Tibial nerve (tissue), 4 donors: Measurements from ENCODE around the gene RUNDC3A. TPM values are rescaled to one million over a fixed set of nuclear protein-coding genes. Genes with fewer than 3 reads are reported as not detected.

ENCODE experiments used
- DNase-seq, 2 donors: peaks; one replicate each; pipeline ENCODE4 v3.0.0-alpha.2; 2019; ENCODE audit warnings: low spot score in 2 of 2
- H3K27ac ChIP-seq, 4 donors: fragments of 200-600 bp; sonication (generic) in 3 of 4; one replicate each; pipeline ENCODE4 v1.5.1; 2017 to 2019; ENCODE audit warnings: mild to moderate bottlenecking in 1 of 4
- H3K27me3 ChIP-seq, 2 donors: fragments of 200-600 bp; sonication (generic) in 1 of 2; one replicate each; pipeline versions ENCODE4 v1.5.1 to v1.6.0; 2017 to 2019
- H3K36me3 ChIP-seq, 3 donors: fragments of 200-600 bp; sonication (generic); one replicate each; pipeline ENCODE4 v1.5.1; 2018 to 2019
- H3K4me1 ChIP-seq, 4 donors: fragments of 200-600 bp; sonication (generic) in 3 of 4; one replicate each; pipeline ENCODE4 v1.5.1; 2017 to 2019
- H3K4me3 ChIP-seq, 4 donors: fragments of 200-600 bp; sonication (generic) in 3 of 4; one replicate each; pipeline ENCODE4 v1.5.1; 2017 to 2019; ENCODE audit warnings: mild to moderate bottlenecking in 1 of 4, moderate library complexity in 1 of 4
- H3K9me3 ChIP-seq, 4 donors: fragments of 200-600 bp; sonication (generic) in 3 of 4; one replicate each; pipeline ENCODE4 v1.5.1; 2017 to 2019
- EP300 ChIP-seq, 2 donors: sonication (generic); formaldehyde crosslinking; IDR thresholded peaks; one replicate each; pipeline ENCODE4 v1.6.1; 2017; ENCODE audit warnings: antibody characterized with exemption in 2 of 2, mild to moderate bottlenecking in 1 of 2
- POLR2A ChIP-seq, 2 donors: fragments of 450-650 bp; IDR thresholded peaks; one replicate each; pipeline ENCODE4 v1.6.1; 2017; ENCODE audit warnings: antibody characterized with exemption in 2 of 2, mild to moderate bottlenecking in 2 of 2, moderate library complexity in 2 of 2
- WGBS, 2 donors: methylation state at CpG; one replicate each; pipeline ENCODE4 v1.1.5; 2018; 5-methylcytosine and 5-hydroxymethylcytosine counted together
- total RNA-seq, 4 donors: library from RNA; depleted of rRNA; stranded (reverse); fragments of >200 nt; gene quantifications; one replicate each; pipeline ENCODE4 v1.1.0, GENCODE V29; 2016
- TF ChIP-seq, protein P1 (sequence below), 5 experiments: fragments of 200-600 bp in 3 of 5; fragments of 450-650 bp in 2 of 5; sonication (generic) in 3 of 5; IDR thresholded peaks; one replicate each; pipeline ENCODE4 v1.5.1; 2016 to 2019; ENCODE audit warnings: antibody characterized with exemption in 5 of 5, mild to moderate bottlenecking in 3 of 5, moderate library complexity in 2 of 5

Gene RUNDC3A
- total RNA-seq, 4 donors from 2014 or later, result not detected

DNA sequence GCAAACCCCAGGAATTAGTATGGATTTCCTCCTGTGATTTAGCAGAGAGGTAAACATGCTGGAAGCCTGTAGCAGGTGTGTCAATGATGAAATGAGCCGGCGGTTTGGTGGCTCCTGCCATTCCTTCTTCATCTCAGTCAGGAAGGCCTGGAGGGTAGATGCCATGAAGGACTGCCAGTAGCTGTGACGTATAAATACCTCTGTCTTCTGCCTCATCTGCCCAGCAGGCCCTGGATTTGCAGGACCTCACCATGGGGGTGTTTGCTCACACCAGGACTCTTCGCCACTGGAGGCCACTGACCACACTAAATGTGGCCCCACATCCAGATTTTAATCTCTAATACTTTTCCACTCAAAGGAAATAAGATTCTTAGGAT lies 24.4 kb upstream of the RUNDC3A start:
- DNase-seq, result no peak
- no peak overlapping the region for H3K27ac ChIP-seq
- no peak overlapping the region for H3K4me3 ChIP-seq
- H3K36me3 ChIP-seq, result no peaks in the 10 kb centered on the region
- peaks cover 0 to 3% of the 10 kb centered on the region in 2 donors for H3K27me3 ChIP-seq
- TF ChIP-seq EP300 (IDR thresholded peaks at IDR 0.05), result no peak
- no peaks in the 10 kb centered on the region for H3K9me3 ChIP-seq
- 85 to 92% methylated on average over 4 of the region's 4 CpGs for WGBS, 2 donors
- peaks cover 0 to 17% (median 10%) of the 10 kb centered on the region in 4 donors for H3K4me1 ChIP-seq

DNA sequence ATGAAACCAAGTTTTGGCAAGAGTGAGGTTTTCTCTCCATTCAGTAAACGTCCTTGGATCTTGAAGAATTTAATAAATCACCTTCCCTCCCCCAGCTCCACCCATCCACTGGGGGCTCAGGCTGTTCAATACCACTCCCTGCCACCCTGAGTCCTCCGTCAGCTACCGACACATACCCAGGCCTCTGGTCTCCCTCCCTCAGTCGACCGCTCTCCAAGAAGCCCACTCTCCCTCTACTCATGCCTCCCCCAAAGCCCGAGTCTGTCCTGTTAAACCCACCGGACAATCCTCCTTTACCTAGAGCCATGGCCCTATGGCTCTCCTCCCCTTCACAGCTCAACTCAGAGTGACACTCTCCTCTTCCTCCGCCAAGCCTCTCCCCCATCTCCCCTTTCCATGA lies 20.8 kb upstream of the RUNDC3A start:
- Histone ChIP-seq H3K27ac (no peak overlapping the region), H3K27me3 (peaks cover 0 to 6% of the 10 kb centered on the region in 2 donors), H3K36me3 (no peaks in the 10 kb centered on the region), H3K4me1 (no peaks in the 10 kb centered on the region), H3K9me3 (no peaks in the 10 kb centered on the region), H3K4me3 (no peak overlapping the region)
- 71 to 73% methylated on average over 8 of the region's 8 CpGs for WGBS, 2 donors
- DNase-seq, result no peak
- TF ChIP-seq EP300 (IDR thresholded peaks at IDR 0.05), result no peak
- no peak for TF ChIP-seq POLR2A (IDR thresholded peaks at IDR 0.05)
- TF ChIP-seq, protein P1, sequence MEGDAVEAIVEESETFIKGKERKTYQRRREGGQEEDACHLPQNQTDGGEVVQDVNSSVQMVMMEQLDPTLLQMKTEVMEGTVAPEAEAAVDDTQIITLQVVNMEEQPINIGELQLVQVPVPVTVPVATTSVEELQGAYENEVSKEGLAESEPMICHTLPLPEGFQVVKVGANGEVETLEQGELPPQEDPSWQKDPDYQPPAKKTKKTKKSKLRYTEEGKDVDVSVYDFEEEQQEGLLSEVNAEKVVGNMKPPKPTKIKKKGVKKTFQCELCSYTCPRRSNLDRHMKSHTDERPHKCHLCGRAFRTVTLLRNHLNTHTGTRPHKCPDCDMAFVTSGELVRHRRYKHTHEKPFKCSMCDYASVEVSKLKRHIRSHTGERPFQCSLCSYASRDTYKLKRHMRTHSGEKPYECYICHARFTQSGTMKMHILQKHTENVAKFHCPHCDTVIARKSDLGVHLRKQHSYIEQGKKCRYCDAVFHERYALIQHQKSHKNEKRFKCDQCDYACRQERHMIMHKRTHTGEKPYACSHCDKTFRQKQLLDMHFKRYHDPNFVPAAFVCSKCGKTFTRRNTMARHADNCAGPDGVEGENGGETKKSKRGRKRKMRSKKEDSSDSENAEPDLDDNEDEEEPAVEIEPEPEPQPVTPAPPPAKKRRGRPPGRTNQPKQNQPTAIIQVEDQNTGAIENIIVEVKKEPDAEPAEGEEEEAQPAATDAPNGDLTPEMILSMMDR (IDR thresholded peaks at IDR 0.05), result no peak

DNA sequence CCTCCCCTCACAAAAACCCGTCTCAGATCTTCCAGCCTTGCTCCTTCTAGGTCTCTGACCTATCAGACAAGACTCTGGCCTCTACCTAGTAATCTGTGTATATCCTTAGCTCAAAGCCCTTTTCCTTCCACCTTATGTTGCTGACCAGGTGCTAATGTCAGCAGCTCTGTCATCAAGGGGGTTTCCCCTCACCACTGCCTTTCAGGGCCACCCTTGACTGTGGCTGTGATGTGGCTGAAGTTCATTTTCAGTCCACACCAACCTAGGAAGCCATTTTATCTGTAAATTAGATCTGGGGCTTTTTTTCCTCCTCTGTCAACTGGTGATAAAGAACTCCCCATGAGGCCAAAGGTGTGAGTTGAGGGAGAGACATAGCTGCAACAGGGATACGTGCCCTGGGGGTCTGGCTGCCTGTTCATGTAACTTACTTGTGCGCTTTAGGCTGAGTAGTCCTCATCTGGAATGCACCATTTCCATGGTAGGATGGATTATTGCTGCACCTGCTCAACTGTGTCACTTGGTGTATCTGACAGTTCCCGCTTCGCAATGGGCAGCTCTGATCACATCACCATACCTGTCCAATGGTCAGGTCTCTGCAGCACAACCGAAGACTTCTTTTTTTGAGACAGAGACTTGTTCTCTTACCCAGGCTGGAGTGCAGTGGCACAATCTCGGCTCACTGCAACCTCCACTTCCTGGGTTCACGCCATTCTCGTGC lies 14.7 kb upstream of the RUNDC3A start:
- H3K36me3 ChIP-seq, result no peaks in the 10 kb centered on the region
- DNase-seq, result no peak
- H3K4me3 ChIP-seq, result no peak overlapping the region
- H3K9me3 ChIP-seq, result no peaks in the 10 kb centered on the region
- no peak overlapping the region for H3K27ac ChIP-seq
- WGBS, 2 donors, result 89 to 90% methylated on average over 9 of the region's 9 CpGs
- no peak for TF ChIP-seq POLR2A (IDR thresholded peaks at IDR 0.05)
- TF ChIP-seq EP300 (IDR thresholded peaks at IDR 0.05), result no peak
- TF ChIP-seq, protein P1 (IDR thresholded peaks at IDR 0.05), result no peak
- no peaks in the 10 kb centered on the region for H3K4me1 ChIP-seq
- H3K27me3 ChIP-seq, result peaks cover 0 to 12% of the 10 kb centered on the region in 2 donors

DNA sequence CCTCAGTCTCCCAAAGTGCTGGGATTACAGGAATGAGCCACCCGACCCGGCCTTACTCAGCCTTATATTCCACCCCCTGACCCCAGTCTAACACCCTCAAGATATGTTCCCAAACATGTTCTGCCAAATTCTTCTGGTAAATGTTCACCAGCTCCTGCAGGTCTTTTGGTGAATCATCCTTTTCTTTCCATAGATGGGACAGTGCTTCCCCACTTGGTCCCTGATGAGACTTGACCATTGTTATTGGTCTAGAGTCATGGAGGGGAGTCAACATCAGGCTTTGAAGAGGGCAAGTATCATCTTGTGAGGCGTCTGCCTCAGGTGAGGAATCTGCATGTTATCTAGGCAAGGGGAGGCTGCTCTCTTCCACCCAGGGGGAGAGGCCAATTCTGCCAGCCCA lies 10.4 kb upstream of the RUNDC3A start:
- H3K4me3 ChIP-seq, result no peak overlapping the region
- peaks cover 0 to 11% of the 10 kb centered on the region in 2 donors for H3K27me3 ChIP-seq
- TF ChIP-seq, protein P1 (IDR thresholded peaks at IDR 0.05), result no peak
- no peak for TF ChIP-seq EP300 (IDR thresholded peaks at IDR 0.05)
- TF ChIP-seq POLR2A (IDR thresholded peaks at IDR 0.05), result no peak
- no peaks in the 10 kb centered on the region for H3K9me3 ChIP-seq
- WGBS, 2 donors, result 70 to 83% methylated on average over 3 of the region's 3 CpGs
- H3K36me3 ChIP-seq, result no peaks in the 10 kb centered on the region
- H3K4me1 ChIP-seq, result no peaks in the 10 kb centered on the region
- no peak overlapping the region for H3K27ac ChIP-seq
- DNase-seq, result no peak

DNA sequence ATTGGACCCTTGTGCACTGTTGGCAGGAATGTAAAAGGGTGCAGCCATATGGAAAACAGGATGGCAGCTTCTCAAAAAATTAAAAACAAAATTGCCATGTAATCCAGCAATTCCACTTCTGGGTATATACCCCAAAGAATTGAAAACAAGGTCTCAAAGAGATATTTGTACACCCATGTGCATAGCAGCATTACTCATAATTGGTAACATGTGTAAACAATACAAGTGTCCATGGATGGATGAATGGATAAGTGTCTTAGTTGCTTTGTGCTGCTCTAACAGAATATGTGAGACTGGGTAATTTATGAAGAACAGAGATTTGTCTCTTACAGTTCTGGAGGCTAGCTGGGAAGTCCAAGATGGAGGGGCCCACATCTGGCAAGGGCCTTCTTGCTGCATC lies 3.8 kb upstream of the RUNDC3A start:
- TF ChIP-seq POLR2A (IDR thresholded peaks at IDR 0.05), result no peak
- no peak for TF ChIP-seq EP300 (IDR thresholded peaks at IDR 0.05)
- TF ChIP-seq, protein P1 (IDR thresholded peaks at IDR 0.05), result no peak

More for the DNA sequence above, 3.8 kb upstream of the RUNDC3A start:
- Histone ChIP-seq H3K27me3 (peaks cover 0 to 47% of the 10 kb centered on the region in 2 donors), H3K4me1 (peaks cover 0 to 23% (median 15%) of the 10 kb centered on the region in 4 donors), H3K9me3 (no peaks in the 10 kb centered on the region), H3K4me3 (no peak overlapping the region), H3K36me3 (no peaks in the 10 kb centered on the region), H3K27ac (no peak overlapping the region)
- no peak for DNase-seq
